GM23248 (cell line): Measurements from ENCODE around the gene PPP6R2.

Experiments
- EZH2 ChIP-seq: fragments of 200-600 bp; sonication (generic); IDR thresholded peaks from 2 replicates; pipeline ENCODE4 v1.6.1; 2018; ENCODE audit warnings: antibody characterized with exemption, mild to moderate bottlenecking; ENCODE audit not compliant: insufficient read depth, poor library complexity, severe bottlenecking
- EZH2phosphoT487 ChIP-seq: fragments of 200-600 bp; sonication (generic); IDR thresholded peaks from 2 replicates; pipeline ENCODE4 v1.6.1; 2018; ENCODE audit warnings: antibody characterized with exemption, moderate library complexity, mild to moderate bottlenecking, low read depth; ENCODE audit not compliant: insufficient read depth

DNA sequence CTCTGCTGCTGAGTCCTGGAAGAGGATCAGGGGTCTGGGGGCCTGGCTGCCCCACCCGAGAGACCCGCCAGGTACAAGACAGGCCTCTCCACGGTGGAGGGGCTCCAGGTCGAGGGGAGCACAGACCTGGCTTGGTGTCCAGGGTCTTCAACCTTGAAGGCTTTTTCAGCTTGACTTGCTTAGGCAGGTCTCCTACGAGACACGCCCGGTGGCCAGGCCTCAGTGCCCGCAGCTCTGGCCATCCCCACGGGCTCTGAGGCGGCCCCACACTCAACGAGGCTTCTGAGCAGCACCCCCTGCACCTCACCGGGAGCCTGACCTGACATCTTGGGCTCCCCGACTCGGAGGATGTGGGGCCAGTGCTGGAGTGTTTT is 29.1 kb upstream of the PPP6R2 start:
- TF ChIP-seq EZH2 = no peak
- TF ChIP-seq EZH2phosphoT487 = no peak
